Left forelimb (tissue), 1 donor: ENCODE measurements around the gene ADAM11.
"Not testable (repeated sequence)": the region's sequence is repeated elsewhere in the genome, so short reads cannot be mapped to it uniquely, and the experiment has no call there.

Source experiments
- DNase-seq: peaks from one replicate; pipeline ENCODE4 v3.0.0-alpha.2; 2018; ENCODE audit warnings: low spot score

The ADAM11 gene, protein sequence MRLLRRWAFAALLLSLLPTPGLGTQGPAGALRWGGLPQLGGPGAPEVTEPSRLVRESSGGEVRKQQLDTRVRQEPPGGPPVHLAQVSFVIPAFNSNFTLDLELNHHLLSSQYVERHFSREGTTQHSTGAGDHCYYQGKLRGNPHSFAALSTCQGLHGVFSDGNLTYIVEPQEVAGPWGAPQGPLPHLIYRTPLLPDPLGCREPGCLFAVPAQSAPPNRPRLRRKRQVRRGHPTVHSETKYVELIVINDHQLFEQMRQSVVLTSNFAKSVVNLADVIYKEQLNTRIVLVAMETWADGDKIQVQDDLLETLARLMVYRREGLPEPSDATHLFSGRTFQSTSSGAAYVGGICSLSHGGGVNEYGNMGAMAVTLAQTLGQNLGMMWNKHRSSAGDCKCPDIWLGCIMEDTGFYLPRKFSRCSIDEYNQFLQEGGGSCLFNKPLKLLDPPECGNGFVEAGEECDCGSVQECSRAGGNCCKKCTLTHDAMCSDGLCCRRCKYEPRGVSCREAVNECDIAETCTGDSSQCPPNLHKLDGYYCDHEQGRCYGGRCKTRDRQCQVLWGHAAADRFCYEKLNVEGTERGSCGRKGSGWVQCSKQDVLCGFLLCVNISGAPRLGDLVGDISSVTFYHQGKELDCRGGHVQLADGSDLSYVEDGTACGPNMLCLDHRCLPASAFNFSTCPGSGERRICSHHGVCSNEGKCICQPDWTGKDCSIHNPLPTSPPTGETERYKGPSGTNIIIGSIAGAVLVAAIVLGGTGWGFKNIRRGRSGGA

DNA sequence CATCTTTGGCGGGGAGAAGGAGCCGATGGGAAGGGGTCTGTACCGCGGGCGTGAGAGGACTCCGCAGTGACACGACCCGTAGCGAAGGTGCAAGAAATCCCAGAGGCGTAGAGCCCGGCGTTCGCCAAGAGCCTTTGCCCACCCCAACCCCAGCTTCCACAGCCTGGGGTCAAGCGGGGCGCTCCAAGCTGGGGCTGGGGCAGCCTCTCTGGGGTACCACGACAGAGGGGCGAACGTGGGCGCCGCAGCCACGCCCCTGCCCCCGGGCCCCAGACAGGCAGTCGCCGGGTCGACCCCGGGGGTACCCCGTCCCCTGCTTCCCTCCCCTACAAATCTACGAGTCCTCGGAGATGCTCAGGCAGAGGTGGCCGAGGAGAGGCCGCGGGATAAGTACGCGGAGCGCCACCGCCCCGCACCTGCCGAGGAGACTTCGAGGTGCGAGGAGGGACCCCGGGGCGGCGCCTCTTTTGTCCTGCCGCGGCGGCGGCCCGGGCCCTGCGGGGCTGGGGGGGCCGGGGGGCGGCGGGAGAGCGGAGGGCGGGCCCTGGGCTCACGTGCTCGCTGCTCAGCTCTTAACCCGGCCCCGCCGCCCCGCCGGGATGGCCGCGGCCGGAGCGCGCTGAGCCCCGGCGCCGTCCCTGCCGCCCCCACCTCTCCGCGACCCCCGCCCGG, at the start of gene ADAM11:
Gene ADAM11, plus strand, starts transcription at position 575 of the 672 bp plus-strand sequence. CDS start 212 bp downstream, outside the sequence.
- DNase-seq = no peak

DNA sequence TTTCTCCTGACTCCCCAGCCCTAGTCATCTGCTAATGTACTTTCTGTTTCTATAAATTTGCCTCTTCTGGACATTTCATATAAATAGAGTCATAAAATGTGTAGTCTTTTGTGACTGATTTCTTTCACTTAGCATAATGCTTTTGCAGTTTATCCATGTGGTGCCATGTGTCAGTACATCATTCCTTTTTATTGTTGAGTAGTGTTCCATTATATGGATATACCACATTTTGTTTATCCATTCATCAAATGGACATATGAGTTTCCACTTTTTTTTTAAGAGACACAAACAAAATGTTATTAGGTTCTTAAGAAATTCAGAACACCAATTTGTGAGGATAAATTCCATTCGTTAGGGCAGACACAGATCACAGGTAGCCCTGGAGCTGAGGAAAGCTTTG, 39.3 kb upstream of the ADAM11 start:
- DNase-seq = no peak

DNA sequence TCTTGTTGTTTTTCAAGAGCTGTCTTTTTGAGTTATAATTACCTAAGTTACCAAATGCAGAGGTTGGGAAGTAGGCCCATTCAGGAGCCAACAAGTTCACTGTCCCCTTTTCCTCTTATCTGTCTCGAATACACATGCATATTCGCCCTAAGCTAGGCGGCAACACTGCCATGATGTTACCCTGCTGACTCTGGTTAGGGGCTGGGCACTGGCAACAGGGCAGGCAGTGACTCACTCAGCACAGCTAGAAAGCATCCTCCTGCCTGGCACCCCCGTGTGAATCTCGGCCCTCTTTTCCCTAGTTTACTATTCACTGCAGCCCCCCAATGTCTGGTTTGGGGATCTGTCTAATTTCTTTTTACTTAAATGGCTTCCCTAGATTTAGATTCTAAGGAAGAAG, 36.5 kb upstream of the ADAM11 start:
- no peak for DNase-seq

DNA sequence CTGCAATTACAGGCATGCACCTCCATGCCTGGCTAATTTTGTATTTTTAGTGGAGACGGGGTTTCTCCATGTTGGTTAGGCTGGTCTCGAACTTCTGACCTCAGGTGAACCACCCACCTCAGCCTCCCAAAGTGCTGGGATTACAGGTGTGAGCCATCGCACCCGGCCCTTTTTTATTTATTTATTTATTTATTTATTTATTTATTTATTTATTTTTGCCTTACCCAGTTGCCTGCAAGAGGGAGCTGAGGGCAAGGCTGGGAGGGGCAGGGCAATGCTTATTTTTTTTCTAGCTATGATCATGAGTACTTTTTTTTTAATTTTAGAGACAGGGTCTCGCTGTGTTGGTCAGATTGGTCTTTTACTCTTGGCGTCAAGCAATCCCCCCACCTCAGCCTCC, 32.7 kb upstream of the ADAM11 start:
- DNase-seq = not testable (repeated sequence)

DNA sequence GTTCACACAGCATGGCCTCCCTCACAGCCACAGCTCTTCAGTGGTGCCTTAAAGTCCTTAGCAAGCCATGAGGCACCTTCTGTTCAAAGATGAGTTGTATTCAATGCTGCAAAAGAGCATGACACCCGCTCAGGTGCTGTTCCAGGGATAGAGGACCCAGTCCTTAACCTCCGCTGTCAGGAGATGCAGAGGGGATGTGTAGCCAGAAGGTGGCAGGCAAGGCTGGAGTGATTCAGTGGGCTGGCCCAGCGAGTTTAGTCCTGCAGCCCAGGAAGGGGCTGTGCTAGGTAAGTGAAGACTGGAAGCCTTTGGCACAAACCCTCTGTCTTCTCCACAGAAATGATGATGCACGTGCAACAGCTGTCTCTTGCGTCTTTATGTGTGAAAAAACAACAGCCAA, 25.0 kb upstream of the ADAM11 start:
- no peak for DNase-seq

DNA sequence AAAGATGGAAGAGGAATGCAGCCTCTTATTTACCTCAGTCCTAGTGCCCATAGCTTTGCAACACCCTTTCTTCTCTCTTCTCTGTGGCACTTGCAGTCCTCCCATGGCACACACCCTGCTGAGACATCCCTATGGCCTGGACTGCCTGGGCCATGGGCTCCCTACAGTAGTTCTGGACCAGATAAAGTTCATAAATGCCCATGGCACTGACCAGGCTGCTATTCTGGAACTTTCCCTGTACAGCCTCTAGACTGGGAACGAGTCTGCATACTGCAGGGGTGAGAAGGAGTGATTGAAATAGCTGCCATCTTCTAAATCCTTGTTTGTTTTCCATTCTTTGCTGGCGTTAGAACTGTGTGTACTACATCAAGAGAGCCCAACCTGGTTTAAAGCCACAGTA, 24.5 kb upstream of the ADAM11 start:
- DNase-seq = no peak

DNA sequence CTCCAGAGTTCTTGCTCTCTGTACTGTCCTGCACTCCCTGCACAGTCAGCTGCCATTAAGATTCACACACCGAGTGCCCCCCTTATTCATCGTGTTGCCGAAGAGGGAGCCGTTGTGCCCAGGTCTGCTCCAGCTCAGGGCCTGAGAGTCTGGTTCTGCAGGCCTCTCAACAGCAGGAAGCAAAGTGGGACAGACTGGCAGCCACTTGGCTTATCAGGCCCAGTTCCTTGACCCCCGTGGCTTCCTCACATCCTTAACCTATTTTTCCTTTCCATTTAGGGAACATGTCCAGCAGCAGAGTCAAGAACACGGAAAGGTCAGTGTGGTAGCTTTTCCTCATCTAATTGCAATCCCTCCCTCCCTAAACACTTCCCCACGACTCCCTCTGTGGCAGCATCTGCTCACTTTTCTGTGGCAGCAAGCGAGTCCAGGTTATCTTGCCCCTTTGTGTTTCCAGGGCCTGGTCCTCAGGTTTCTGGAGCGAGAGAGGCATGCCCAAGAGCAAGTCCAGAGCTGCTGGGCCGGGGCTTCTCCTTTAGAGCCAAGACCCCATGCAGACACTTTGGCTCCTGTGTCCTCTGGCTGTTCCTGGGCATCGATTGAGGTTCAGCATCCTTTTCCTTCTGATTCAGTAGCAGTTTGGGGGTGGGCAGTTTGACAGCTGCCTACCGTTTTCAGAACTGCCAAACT, 22.1 kb upstream of the ADAM11 start:
- DNase-seq = no peak

DNA sequence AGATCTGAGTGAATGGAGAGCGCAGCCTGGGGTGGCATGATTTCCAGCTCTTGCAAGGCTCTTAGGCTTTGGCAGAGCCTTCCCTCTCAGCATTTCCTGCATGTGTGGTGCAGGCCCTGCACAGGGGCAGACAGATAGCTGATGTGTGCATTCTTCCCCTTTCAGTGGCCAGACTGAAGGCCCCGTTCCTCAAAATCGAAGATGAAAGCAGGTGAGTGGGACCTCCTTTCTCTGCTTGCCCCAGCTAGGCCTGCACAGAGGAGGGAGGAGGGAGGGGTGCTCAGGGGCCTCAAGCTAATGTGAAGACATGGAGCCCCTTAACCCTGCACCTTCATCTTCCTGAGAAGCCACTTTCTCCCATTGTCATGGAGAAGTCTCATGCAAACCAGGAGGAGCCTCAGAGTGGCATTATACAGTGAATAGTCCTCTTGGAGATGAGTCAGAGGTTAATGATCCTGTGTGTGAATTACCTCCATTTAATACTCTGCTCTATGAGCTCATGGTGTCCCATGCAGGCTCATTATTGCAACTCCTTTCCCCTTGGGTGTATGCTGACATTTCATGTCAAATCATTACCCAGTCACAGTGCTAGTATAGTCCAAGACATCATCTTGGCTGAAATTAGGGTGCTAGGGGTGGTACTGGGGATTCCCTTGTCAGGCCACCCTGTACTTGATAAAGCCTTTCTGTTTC, 20.4 kb upstream of the ADAM11 start:
- DNase-seq = no peak

DNA sequence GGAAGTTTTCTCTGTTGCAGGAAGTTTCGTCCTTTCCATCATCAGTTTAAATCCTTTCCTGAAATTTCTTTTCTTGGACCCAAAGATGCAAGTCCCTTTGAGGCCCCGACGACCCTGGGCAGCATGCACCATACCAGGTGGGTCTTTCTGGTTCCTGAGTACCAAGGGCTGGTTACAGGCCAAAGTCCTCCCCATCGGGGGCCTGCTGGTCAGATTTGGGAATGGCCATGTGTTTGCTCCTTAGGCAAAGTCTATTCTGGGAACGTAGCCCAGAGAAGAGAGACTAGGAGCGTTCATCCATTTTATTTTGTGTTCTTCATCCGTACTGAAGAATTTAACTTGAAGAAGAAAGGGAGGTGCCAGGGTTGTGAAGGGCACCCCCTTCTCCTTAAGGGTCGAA, 17.5 kb upstream of the ADAM11 start:
- no peak for DNase-seq

DNA sequence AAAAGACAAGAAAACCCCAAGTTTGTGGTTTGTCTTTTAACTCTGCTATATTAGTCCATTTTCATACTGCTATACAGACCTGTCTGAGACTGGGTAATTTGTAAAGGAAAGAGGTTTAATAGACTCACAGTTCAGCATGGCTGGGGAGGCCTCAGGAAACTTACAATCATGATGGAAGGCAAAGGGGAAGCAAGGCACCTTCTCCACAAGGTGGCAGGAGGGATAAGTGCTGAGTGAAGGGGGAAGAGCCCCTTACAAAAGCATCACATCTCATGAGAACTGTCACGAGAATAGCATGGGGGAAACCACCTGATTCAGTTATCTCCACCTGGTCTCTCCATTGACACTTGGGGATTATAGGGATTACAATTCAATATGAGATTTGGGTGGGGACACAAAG, 13.5 kb upstream of the ADAM11 start:
- DNase-seq = no peak

DNA sequence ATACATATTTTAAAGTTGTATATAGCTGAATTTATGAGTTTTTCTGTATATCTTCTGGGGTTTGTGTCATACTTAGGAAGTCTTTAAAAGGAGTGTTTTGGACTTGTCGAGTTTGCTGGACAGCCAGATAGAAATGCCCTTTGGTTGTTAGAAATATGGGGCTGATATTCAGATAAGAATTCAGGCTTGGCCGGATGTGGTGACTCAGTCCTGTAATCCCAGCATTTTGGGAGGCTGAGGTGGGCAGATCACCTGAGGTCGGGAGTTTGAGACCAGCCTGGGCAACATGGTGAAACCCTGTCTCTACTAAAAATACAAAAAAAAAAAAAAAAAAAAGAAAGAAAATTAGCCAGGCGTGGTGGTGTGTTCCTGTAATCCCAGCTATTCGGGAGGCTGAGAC, 13.1 kb upstream of the ADAM11 start:
- not testable (repeated sequence) for DNase-seq

DNA sequence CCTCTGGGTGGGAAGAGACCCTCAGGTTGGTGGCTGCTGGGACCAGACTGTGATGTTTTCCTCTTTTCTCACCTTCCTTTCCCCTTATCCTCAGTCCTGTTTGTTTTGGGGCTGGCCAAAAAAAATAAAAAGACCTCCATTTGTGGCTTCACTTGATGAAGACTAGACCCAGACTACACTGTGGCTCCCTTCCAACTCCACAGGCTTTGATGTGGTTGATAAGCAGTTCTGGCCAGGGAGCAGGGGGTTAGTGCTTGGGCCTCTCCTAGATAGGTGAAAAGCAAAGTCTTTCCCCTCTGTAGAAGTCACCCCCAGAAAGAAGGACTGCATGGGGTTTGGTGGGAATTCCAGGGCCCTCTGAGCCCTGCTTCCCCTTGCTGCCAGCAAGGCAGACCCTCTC, 11.2 kb upstream of the ADAM11 start:
- DNase-seq = no peak

DNA sequence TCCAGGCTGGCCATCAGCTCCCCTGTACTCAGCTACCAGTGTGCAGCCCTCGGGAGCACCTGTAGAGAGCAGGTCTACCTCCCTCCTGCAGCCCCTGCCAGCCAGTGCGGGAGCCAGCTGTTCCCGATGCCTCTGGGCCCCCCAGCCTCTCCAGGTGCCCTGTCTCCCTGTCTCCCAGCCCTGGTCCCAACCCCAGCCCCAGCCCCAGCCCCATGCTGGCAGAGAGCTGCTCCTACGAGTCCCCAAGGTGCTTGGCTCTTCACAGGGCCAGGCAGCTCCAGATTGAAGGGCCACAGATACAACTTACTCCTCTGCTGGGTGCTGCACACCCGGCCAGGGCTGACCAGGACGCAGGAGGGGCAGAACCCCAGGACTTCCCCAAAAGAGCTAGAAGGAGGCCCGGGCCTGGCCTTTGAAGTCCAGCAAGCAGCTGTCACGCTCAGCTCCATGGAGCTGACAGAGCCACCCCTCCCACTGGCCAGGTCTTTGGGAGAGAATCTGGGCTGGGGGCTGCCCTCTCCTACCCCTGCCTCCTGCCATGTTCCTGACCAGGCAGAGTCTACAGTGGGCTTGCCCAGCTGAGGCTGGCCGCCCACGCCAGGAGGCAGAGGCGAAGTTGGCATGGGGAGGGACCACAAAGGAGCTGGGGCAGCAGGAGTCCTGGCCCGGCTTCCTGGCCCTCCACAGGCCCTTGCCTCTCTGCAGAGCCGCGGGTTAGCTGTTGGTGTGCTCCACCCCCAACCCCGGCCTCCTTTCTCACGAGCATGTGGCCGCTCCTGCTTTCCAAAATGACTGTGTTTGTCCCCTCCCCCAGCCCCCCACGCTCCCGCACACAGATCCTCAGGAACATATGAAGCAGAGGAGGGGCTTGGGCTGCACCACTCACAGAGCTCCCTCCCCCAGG, 9.5 kb upstream of the ADAM11 start:
- DNase-seq = peak; percentile 76

DNA sequence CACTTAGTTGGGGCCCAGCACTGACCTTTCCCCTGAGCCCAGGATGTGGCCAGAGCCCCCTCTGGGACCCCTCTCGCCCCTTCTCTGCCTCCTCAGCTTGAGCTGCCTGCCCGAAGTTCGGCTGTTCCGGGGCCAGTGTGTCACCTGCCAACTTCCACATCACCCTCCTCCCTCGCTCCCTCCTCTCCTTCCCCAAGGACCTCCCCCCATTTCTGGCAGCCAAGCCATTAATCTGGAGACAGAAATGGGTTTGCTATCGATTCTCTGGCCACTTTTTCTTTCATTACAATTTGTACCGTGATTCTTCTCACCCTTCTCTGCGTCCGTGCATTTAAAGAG, 8.8 kb upstream of the ADAM11 start:
- no peak for DNase-seq

DNA sequence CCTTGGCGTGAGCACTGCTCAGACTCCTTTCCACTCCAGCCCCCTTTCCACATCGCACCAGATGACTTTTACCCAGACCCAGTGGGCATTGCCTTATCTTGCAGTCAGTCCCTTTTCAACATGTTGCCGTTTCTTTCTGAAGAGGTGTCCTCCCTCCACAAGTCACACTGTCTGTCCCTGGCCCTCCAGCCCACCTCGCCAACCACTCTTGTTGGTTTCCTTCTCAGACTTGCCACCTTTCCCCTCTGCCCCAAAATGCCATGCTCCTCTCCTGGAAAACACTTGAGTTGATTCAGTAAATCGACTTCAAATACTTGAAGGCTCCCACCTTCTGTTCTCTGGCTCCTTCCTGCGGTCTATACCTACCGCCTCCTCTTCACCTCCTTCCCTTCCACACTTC, 7.5 kb upstream of the ADAM11 start:
- no peak for DNase-seq

DNA sequence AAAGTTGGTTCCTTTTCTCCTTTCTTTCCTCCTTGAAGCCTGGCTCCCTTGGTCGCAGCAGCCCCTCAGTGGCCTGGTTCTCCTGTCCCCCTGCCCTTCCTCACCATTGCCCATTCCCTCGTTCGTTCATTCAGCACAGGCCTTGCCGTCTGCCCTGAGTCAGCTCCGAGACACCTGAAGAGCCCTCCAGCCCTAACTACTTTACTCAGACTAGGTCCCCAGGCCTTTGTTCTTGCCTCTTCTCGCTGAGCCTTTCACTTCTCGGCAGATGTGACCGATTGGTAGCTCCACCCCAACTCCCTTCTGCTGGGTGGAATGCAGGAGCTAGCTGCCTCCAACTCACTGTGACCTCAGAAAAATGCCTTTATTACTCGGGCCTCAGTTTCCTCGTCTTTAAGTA, 7.0 kb upstream of the ADAM11 start:
- no peak for DNase-seq

DNA sequence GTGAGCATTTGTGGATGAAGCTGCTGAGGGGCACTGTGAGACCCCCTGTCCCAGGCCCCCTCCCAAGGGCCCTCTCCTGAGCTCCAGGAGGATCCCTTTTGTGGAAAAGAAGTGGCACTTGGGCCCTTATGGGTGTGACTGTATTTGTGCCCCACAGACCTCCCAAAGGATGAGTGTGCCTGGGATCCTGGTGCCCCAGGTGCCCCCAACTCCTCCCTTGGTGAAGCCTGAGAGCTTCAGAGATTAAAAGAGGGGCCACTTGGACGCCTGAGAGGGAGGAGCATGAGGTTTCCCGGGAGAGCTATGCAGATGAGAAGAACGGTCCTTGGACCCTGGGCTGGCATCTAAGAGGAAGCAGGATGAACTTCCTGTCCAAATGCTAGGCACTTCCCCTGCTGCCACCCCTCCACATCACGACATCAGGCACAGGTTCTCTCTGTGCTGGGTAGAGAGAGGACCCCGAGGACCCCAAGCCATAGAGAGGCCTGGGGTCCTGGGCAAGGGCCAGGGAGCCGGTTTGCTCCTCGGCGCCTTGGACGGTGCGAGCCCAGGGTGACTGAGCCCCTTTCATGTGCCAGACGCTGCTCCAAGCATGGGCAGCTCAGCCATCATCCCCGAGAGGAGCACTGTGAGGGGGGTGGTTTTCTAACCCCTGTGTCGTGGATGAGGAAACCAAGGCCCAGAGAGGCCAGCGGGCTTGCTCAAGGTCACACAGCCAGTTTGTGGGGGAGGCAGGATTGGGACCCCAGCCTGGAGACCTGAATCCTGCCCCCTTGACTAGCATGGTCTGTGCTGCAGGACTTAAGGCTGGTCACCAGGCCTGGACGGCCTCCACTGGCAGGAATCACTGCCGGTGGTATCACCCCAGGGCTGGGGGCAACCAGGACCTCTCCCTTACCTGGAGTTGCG, 5.6 kb upstream of the ADAM11 start:
- no peak for DNase-seq

DNA sequence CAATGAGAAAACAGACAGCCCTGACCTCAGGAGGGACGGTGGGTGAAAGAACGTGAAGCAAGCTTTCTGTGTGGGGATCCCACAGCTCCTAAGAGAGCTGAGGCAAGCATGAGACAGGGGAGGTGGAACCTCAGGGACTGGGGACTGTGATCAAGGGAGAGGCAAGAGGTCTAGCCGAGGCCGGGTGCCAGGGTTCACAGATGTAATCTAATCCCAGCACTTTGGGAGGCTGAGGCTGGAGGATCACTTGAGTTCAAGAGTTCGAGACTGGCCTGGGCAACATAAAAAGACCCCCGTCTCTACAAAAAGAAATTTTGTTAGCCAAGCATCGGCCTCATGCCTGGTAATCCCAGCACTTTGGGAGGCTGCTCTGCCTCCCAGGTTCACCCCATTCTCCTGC, 4.5 kb upstream of the ADAM11 start:
- DNase-seq = no peak

DNA sequence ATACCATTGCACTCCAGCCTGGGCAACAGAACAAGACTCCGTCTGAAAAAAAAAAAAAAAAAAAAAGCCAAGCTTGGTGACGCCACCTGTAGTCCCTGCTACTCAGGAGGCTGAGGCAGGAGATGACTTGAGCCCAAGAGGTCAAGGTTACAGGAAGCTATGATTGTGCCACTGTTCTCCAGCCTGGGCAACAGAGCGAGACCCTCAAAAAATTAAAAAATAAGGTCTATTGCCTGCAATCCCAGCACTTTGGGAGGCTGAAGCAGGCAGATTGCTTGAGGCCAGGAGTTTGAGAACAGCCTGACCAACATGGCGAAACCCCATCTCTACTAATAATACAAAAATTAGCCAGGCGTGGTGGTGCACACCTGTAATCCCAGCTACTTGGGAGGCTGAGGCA, 3.6 kb upstream of the ADAM11 start:
- not testable (repeated sequence) for DNase-seq
